NCI-H82 treated with DMSO at 0.1 percent for 48 hours (cell line): ENCODE data around the gene GABRB1.

Experiments
- DNase-seq: peaks from one replicate; lab custom pipeline; 2025; ENCODE audit not compliant: unreplicated experiment; lab: John Stamatoyannopoulos, UW

Gene GABRB1

DNA sequence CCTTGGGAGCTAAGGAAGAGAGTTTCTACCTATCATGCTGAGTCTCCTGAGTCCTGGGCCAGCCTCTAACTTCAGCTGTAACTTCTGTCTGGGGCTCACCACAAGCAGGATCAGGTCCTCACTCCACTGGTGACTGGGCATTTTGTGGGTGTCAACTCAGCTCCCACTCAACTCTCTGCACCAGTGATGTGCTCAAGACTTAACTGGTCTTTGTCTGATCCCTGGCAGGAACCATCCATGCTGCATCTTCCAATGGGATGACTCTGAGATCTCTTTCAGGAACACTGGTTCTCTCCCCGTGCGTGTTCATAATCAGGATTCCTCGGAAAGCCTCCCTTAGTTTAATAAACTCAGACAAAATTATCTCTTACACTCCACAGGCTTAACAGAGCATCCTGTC is 349.8 kb downstream of the GABRB1 start:
- DNase-seq, result no peak

DNA sequence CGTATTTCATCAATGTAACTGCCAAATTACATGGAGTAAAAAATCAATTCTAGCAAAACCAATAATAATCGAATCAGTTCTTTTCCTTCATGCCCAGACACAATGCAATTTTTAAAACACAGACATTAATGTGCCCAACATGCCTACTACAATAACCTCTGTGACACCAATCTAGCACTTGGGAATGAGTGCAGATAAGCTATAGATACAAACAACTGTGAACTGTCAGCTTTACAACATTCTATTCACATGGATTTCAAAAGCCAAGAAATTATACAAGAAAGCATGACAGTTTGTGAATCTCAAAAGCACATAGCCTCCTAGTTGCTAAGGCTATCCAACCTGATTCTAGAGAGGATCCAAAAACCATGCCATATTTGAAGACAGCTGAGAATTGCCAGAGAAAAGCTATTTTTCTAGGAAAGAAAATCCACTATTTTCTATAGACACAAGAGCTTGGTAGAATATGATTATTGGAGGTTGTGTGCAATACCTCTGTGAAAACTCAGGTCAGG is 351.5 kb downstream of the GABRB1 start:
- no peak for DNase-seq

DNA sequence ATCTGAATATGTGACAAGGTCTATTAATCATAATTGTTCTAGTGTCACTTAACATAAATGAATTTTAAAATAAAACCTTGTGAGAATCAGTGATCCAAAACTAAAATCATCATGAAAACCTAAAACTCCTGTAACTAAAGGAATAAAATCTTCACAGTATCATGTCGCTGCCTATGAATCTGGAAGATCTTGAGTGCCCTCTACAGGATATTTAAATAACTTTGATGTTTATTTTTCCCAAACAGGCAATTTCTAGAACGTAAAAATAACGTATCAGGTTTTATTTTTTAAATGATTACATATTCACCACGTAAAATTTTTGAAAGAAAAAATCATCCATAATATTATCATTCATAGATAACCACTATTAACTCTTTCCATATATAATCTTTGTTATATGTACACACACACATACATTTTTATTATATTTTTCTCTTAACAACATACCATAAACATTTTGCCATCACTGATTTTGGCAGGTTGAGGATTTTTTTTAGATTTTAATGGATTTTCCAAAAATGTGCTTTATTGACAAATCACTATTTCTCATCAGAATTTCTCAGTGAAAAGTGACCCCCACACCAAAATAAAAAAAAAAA is 352.6 kb downstream of the GABRB1 start:
- peak; percentile 19 for DNase-seq

DNA sequence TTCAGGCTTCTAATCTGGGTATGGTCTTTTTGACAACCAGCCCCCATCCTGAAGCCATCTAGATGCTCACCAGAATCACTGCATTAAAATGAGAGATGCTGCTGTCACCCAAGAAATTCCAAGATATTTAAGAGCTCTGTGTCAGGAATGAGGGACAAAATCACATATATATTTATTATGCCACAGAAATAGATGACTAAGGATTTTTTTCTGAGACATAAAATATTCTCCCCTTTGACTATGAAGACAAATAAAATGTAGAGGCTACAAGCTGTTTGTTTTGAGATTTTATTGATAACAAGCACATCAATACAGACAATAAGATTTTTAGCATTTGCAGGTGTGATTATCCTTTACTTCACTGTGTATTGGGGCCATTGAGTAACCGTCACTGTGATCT is 354.8 kb downstream of the GABRB1 start:
- DNase-seq, result no peak

DNA sequence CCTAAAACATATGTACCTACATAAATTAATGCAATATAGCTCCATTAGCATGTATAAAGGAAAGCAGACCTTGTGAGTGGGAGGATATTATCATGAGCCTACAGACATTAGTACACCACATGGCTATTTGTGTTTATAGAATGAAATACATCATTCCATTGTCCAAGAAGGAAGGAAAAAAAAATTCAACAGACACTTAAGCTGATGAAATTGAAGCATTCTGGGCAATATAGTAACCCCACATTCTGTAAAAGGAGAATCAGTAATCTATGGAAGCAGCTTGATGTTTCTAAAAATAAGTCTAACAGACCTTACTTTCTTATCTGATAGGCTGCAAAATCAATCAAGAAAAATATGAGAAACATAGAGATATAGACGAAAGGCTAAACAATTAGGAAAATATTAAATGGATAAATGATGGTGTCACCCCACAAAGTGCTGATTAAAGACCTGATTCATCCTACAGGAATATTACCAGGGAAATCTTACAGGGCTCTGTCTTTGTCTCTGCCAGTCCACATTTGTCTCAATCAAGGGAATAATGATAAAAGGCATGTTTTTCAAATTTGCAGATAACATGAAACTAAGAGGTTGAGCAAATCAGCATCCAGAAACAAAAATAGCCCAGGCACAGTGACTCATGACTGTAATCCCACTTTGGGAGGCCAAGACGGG is 355.3 kb downstream of the GABRB1 start:
- DNase-seq, result no peak

DNA sequence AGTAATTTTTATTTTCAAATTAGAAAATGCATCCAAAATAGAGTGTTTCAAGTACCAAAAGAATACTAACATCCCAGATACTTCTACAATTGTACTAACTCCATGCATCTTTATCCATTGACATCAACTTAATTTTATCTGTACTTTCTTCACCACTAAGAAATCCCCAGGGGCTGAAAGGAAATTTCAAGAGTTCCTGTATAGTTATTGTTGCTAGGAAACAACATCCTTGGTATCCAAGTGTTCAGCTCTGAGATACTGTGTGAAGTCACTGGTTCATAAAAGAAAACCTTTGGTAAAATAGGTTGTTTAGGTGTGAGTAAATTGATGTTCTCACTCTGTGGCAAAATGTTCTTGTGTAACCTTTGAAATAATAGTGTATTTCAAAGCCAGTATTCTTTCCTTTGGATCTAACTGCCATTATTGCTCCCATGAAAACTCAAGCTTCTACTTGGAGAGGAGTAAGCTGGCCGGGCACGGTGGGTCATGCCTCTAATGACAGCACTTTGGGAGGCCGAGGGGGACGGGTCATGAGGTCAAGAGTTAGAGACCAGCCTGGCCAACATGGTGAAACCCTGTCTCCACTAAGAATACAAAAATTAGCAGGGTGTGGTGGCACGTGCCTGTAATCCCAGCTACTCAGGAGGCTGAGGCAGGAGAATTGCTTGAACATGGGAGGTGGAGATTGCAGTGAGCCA is 359.2 kb downstream of the GABRB1 start:
- DNase-seq, result no peak

DNA sequence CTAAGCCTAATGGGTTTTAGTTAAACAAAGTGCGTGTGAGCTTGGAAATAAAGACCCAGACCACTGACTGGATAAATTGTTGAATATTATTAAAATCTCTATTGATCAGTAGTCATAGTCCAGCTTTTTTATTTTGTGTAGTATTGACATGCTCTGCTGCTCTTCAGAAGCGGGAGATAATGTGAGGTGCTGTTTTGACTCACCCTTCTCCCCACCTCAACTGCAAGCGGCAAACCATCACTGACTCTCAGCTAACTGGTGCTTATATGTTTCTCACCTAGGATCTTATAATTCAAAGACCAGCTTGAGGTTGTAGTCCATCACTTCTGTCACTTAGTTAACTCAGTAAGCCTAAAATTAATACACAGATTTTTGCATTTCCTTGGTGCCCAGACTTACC is 359.9 kb downstream of the GABRB1 start:
- DNase-seq, result no peak

DNA sequence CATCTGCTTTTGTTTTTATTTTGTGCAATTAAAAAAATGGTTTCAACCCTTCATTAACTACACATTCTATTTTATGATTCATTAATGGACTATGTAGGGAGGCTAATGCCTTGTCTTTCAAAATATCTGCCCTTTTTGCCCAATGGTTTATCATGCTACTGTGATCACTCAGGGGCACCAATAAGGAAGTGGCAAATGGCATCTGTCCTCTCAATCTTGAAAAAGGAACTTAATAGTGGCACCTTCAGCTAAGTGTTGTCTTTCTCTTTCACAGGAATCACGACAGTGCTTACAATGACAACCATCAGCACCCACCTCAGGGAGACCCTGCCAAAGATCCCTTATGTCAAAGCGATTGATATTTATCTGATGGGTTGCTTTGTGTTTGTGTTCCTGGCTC is 375.0 kb downstream of the GABRB1 start:
- no peak for DNase-seq

DNA sequence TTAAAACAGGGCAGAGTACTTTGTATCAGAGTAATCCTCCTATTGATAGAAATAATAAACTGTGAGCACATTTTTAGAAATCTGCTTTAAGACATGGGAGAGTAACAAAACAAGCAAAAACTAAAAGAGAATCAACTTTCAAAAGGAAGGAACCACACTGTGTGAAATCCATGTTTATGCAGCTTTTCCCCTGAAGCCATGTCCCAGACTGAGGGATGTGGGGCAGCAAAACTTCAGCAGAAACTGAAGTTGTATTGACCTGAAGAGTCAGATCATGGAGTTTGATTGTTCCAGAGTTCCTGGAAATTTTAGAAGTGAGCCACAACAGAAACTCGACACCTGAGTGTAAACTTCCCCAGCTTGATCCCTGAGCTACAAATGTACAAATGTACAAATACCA is 378.9 kb downstream of the GABRB1 start:
- DNase-seq, result no peak

DNA sequence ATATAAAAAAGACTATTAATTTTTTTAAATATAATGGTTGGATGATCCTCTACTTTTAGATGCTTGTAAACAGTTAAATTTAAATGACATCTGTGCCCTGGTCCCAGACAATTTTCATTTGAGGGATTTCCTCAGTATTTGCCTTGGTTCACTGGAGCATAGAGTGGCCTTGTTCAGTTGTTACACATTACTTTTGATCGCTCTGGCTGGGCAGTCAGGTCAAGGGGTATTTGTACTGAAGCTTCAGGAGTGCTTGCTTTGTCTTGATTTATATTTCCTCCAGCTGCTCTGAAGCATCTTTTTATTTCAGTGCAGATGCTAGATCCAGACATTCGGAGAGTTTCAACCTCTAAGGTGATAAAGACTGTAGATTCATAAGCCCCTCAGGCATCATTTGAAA is 382.2 kb downstream of the GABRB1 start:
- no peak for DNase-seq

DNA sequence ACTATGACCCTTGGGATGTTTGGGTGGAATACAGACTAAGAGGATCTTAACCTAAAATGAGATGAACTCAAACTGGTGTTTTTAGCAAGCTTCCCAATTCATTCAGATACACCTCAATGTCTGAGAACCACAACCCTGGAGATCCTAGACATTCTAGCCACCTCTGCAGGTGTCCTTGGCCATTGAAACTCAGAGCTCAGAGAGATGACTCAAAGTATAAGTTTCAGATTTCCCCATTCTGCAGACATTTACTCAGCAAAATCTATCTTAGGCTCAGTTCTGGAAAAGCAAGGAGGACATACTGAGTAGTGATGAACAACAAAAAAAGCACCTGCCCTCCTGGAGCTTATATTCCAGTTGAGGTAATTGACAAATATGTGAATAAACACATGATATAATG is 384.4 kb downstream of the GABRB1 start:
- no peak for DNase-seq

DNA sequence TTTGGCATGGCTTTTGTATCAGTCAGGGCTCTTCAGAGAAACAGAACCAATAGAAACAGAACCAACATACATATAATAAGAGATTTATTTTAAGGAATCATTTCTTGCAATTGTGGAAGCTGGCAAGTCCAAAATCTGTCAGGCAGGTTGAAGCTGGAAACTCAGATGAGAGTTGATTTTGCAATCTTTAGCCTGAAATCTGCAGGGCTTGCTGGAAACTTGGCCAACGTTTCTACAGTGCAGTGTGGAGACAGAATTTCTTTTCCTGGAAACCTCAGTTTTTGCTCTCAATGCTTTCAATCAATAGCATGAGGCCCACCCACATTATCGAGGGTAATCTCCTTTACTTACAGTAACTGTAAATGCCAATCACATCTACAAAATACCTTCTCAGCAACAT is 386.8 kb downstream of the GABRB1 start:
- no peak for DNase-seq

DNA sequence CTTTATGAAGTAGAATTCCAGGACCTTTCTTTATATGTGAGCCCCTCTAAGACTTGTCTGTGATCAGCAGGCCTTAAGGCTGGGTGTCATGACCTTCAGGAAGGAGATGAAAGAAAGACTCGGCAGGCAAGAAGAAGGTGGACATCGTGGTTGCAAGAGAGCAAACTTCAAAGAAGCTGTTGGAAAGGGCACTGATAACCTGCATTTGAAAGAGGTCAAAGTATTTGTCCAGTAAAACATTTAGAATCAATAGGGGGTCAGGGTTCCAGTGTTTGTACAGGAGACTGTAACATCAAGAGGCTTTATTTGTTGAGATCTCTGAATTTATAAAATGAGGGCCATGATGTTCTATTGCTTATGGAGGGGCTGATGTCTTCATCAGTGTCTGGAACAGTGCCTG is 387.9 kb downstream of the GABRB1 start:
- no peak for DNase-seq

DNA sequence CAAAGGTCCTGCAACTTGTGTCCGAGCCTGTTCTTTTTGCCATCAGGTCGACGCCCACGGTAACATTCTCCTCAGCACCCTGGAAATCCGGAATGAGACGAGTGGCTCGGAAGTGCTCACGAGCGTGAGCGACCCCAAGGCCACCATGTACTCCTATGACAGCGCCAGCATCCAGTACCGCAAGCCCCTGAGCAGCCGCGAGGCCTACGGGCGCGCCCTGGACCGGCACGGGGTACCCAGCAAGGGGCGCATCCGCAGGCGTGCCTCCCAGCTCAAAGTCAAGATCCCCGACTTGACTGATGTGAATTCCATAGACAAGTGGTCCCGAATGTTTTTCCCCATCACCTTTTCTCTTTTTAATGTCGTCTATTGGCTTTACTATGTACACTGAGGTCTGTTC is 394.3 kb downstream of the GABRB1 start:
- no peak for DNase-seq

DNA sequence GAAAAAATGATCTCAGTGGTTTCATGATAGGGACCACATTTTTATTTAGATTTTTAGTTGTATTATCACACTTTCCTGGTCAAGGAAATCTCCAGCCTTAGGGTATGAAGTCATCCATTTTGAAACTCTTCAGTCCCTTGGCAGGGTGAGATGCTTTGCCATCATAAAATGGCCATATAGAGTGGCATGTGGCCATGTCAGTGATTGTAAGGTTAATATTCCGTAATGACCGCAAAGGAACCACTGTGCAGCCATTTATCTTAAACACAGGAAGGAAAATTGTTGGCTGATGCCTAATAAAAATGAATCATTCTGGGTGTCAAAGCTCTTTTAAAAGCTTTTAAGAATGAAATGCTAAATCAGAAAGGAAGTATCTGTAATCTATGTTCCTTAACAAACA is 396.6 kb downstream of the GABRB1 start:
- DNase-seq, result no peak

DNA sequence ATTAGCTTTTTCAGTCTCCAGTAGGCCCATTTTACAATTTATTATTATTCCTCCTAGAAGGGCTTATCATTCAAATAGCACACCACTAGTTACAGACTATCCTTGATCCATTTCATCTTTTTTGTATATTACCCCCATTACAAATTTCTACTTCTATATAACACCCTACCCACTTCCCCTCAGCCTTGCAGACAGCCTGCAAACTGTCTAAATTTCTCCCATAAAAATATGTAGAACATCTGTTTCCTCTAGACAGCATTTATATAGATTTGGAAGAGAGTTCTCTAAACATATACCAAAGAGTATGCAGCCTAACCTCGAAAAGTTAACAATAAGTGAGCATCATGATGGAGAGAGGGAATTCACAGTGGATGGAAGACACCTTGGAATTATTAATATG is 401.4 kb downstream of the GABRB1 start:
- DNase-seq, result no peak

DNA sequence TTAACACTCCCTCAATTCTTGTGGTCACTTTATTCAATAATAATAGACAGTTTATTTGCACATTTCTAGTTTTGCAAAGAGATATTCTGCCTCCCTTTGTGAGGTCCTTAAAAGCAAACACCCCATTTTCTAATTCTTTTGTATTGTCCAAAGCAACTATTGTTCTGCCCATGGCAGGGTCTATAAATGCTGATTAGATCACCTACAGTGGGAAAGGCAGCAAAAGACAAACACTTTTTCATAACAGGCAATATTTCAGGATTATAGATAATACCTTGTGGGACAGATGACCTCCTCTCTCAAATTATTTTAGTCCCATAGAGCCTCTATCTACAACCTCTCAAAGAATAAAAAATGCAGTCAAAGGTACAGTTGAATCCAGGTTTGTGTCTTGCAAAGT is 403.6 kb downstream of the GABRB1 start:
- no peak for DNase-seq

DNA sequence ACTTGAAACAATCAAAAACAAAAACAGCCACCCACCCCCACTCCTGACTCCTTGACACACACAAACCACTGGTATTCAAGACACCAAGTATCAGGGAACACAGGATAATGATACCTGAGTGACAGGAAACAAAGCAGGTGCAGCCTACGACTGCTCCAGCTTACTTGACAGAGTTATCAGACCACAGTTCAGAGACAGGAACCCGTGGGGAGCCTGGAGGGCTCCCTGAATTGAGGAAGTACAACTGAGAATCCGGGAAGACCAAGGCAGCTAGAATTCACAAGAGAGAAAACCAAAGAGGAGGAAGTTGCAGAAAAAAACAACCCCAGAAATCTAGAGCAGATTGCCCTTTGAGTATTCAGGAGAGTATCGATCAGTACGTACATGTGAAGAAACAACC is 411.6 kb downstream of the GABRB1 start:
- DNase-seq, result no peak

DNA sequence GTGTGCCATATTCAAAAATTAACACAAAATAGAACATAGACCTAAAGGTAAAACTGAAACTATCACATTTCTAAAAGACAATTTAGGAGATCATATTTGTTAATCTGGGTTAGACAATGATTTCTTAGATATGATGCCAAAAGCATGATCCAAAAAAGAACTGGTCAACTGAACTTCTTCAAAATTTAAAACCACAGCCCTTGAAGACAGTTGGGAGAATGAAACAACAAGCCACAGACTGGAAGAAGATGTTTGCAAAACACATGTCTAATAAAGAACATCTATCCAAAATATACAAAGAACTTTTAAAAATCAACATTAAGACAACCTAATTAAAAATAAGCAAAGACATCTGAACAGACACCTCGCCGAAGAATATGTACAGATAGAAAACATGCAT is 412.7 kb downstream of the GABRB1 start:
- no peak for DNase-seq

DNA sequence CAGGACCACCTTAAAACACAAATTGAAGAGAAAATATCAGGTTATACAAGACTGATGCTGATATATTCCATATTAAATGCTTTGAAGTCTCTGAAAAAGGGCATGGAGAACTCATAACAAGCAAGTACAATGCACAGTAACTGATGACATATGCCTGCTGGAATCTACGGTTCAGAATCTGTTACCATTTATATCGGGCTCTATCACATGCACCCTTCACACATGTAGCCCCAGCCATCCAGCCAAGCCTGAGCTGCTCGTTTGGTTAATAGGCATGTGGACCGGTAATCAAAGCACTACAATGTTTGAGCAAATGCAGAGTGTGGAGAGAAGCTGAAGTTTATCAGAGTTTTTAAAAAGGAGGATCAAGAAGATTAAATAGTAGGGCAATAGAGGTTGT is 420.3 kb downstream of the GABRB1 start:
- DNase-seq, result no peak

DNA sequence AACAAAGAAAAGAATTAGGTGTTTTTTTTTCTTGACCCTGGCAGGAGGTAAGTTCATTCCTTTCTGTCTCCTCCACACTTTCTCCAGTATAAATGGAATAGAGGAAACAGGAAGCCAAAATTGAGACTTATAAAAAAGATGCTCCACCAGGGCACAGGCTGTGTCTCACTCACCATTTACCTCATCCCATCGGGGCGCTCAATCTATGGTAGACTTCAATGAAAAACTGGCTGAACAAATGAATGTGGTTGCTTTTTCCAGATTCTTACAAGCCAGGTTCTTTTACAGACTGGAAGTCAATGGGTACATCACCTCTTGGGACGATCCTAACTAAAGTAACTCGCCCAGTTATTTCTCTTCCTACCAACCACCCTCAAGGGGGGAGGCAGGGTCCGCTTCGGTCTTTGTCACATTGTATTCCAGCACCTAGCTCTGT is 431.4 kb downstream of the GABRB1 start:
- no peak for DNase-seq

DNA sequence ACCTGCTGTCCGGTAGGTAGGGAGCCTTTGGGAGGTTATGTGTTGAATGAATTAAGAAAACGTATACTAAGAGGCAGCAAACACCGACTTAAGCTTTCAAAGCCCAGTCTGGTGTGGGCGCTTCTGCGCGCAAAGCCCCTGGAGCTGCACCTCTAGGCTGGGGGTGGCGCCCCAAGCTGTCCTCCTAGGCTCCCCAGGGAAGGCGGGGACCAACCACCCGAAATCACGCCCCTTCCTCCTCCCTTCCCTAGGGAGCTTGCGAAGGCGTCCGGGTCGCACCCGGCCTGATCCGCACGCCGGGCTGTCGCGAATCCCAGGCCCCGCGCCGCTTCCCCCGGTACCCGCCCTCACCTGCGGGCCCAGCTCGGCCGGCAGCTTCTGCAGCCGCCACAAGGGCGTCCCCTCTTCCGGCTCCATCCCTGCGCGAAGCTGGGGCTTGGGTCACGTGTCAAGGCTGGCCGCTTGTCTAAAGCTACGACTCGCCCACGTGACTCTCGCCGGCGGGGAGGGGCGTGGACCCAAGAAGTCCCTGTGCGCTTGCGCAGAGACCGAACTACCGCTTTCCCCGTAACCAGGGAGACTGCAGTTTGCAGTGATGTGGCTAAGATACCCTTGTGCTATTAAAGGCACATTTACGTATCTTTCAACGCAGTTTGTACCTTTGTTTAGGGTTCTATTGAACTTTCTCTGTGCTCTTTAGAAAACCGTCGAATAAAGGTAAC is 432.0 kb downstream of the GABRB1 start, which contains the start of gene COMMD8:
Gene COMMD8, minus strand, starts transcription at position 468 of the 722 bp plus-strand sequence. Its CDS starts 51 bp downstream, at position 417.
- peak; percentile 78 for DNase-seq
